HS-5 (cell line): ENCODE results near the gene COMMD2.

Experiments used
- DNase-seq: peaks from one replicate; pipeline ENCODE4 v3.0.0-alpha.2; 2012; ENCODE audit warnings: low read depth

COMMD2 gene

GRCh38 chr3:149763565-149764195, 11.4 kb upstream of the COMMD2 start:
- DNase-seq = no peak

- no peak for DNase-seq
These were observed 1.4 kb upstream of the COMMD2 start for GRCh38 chr3:149753717-149754116.

GRCh38 chr3:149752788-149753136, 473 bp upstream of the COMMD2 start:
- no peak for DNase-seq

GRCh38 chr3:149751551-149751950, 738 bp downstream of the COMMD2 start:
- no peak for DNase-seq

GRCh38 chr3:149744606-149745005, 7.7 kb downstream of the COMMD2 start:
- DNase-seq = no peak

- no peak for DNase-seq
These were observed 8.1 kb downstream of the COMMD2 start for GRCh38 chr3:149744151-149744550.

GRCh38 chr3:149739396-149739795, 12.9 kb downstream of the COMMD2 start:
- no peak for DNase-seq

GRCh38 chr3:149738876-149739275, 13.4 kb downstream of the COMMD2 start:
- DNase-seq = no peak

GRCh38 chr3:149736953-149737205, 15.4 kb downstream of the COMMD2 start:
- DNase-seq = no peak

- DNase-seq = no peak
These were observed 15.9 kb downstream of the COMMD2 start for GRCh38 chr3:149736175-149736952.

GRCh38 chr3:149732234-149732633, 20.1 kb downstream of the COMMD2 start:
- DNase-seq = no peak

GRCh38 chr3:149727656-149728055, 24.6 kb downstream of the COMMD2 start:
- no peak for DNase-seq

GRCh38 chr3:149726716-149727407, 25.4 kb downstream of the COMMD2 start:
- DNase-seq = no peak

GRCh38 chr3:149723781-149724180, 28.5 kb downstream of the COMMD2 start:
- DNase-seq = no peak

- DNase-seq = no peak
These were observed 31.4 kb downstream of the COMMD2 start for GRCh38 chr3:149720918-149721317.

GRCh38 chr3:149717391-149718056, 34.8 kb downstream of the COMMD2 start:
- peak; percentile 54 for DNase-seq

- DNase-seq = no peak
These were observed 35.3 kb downstream of the COMMD2 start for GRCh38 chr3:149716984-149717383.

GRCh38 chr3:149715247-149715646, 37.0 kb downstream of the COMMD2 start:
- DNase-seq = no peak

GRCh38 chr3:149713730-149714654, 38.3 kb downstream of the COMMD2 start:
- DNase-seq = no peak

GRCh38 chr3:149706905-149707304, 45.4 kb downstream of the COMMD2 start:
- DNase-seq = no peak

GRCh38 chr3:149705416-149705815, 46.9 kb downstream of the COMMD2 start:
- no peak for DNase-seq

- peak; percentile 32 for DNase-seq
These were observed 48.8 kb downstream of the COMMD2 start for GRCh38 chr3:149703466-149703865.
